NOMO-1 treated with dmso at 0.1 percent for 144 hours (cell line): ENCODE results near the gene BOLL.
"Not testable (repeated sequence)": the region's sequence is repeated elsewhere in the genome, so short reads cannot be mapped to it uniquely, and the experiment has no call there.

ENCODE experiments used
- DNase-seq: peaks from one replicate; lab custom pipeline; 2025; ENCODE audit not compliant: unreplicated experiment; lab: John Stamatoyannopoulos, UW

Gene BOLL, protein sequence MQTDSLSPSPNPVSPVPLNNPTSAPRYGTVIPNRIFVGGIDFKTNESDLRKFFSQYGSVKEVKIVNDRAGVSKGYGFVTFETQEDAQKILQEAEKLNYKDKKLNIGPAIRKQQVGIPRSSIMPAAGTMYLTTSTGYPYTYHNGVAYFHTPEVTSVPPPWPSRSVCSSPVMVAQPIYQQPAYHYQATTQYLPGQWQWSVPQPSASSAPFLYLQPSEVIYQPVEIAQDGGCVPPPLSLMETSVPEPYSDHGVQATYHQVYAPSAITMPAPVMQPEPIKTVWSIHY

DNA sequence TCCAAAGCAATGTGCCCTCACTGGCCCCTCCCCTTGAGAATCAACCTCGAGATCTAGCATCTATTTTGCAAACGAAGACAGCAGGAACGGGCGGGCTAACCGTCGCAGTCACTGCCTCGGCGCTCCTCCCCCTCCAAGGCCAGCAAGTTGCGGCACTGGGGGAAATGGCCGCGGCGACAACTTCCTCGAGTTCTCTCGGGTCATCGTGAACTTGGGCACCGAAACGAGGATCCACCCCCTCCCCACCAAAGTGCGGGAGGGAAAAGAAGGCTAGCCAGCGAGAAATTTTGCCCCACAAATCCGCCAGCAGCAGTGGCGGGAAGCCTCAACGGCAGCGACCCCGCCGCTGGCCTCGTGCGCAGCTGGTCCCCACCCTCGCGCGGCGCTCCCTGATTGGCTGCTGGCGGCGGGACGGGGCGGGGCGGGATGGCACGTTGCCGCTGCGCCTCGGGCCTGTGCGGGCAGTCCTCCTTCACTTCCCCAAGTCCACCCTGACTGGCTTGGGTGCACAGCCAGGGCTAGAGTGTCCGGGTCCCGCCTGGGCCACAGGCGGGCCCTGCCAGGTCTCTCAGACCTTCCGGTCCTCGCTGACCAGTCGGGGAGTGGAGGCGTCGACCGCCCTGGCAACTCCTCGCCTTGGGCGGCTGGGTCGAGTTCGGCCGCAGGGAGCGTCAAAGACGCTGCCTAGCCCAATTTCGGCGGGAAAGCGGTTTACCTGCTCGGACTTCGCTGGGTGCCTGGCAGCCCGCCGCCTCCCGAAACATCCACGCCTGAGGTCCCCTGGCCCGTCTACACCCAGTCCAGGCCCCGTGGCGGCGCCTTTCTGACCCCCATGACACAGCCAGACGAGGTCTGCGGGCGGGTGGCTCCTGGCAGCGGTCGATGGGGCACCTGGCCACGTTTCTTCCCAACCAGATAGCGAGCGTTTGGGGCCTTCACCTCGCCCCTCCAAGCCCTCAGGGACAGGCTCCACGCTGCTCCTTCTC lies at the start of gene BOLL:
Gene BOLL (minus strand): TSS at position 364 of the 986 bp plus-strand sequence. CDS start 3,469 bp downstream, outside the sequence.
- DNase-seq = no peak

DNA sequence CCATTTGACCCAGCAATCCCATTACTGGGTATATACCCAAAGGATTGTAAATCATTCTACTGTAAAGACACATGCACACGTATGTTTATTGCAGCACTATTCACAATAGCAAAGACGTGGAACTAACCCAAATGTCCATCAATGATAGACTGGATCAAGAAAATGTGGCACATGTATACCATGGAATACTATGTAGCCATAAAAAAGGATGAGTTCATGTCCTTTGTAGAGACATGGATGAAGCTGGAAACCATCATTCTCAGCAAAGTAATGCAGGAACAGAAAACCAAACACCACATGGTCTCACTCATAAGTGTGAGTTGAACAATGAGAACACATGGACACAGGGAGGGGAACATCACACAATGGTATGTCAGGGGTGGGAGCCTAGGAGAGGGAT lies 49.7 kb upstream of the BOLL start:
- not testable (repeated sequence) for DNase-seq

DNA sequence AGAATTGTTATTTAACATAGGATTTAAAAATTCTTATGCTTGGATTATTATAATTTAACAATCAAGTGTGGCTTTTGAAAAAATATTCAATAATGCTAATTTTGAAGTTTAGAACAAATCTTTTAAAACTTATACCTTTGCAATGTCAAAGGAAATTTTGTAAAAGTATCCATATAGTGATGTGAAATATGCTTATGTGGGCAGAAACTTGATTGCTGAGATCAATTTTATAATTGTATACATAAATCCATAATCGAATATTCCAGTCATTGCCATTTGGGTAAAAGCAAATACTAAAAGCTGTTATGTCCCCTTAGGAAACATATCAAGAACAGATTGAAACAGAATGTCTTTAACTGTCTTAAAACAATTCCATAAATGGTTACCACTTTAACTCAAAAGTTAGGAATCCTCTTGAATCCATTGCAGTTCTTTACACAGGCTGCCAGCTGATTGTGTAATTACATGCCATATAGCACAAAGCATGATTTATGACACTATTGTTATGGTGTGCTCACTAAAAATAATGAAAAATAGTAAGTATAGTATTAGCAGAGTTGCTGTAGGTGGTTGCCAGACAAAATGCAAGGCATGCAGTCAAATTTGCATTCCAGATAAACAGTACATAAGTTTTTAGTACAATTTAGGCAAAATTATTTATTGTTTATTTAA lies 43.5 kb upstream of the BOLL start:
- no peak for DNase-seq

DNA sequence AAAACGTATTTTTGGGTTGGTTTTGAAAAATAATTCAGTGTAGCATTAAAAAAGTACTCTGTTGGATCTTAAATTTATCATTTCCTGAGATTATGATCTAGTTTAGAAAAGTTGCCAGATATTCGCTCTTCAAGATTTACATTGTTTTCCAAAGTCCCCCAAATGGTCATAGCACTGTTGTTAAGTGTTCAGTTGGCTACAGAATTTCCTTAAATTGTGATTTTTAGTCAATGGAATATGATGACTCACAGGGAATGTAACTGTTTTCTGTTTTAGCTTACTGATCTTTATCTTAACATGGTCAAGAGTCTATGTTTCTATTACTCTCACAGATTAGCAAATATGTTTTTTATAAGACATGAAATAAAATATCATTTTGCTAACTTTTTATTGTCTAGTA lies 42.5 kb upstream of the BOLL start:
- DNase-seq = no peak

DNA sequence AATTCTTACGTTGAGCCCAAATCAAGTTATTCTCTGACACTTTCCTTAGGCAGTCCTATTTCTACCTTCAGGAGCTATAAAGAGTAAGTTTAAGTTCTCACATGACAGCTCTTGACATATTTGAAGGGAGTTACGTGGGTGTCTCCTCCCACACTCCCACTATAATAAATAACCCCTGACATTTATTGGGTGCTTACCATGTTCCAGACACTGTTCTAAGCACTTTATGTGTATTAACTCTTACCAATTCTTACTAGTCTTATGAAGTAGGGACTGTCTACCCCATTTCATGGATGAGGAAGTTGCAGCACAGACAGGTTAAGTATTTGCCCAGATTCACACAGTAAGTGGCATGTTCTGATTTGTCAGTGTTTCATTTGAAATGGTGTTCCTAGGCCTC lies 37.2 kb upstream of the BOLL start:
- DNase-seq = no peak

DNA sequence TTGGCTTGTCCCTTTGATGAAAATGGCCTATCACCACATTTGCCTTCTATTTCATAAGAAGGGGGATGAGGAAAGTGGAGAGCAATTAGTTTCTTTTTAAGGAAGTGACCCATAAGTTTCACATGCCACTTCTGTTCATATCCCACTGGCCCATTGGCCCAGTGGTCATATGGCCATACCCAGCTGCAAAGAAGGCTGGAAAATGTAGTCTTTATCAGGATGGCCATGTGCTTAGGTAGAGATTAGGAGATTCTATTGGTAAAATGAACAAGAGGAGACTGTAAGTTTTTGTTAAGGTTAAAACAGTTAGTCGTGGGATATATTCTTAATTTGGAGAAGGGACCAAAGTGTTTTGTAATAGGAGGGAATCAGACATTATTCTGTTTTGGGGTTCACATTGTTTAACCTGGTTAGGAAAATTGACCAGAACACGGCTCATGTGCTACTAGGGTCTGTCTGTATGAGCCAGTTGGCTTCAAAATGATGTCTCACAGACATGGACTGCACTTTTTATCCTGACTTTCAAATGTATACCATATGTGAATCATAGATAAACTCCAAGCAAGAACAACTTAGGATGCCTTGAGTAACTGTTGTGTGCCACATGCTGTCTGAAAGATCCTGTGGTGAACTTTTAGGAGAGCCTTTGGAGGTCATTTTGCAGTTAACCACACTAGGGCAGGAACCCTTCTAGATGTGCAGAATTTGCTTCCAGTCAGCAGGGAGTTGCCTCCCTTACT lies 36.6 kb upstream of the BOLL start:
- peak; percentile 64 for DNase-seq

DNA sequence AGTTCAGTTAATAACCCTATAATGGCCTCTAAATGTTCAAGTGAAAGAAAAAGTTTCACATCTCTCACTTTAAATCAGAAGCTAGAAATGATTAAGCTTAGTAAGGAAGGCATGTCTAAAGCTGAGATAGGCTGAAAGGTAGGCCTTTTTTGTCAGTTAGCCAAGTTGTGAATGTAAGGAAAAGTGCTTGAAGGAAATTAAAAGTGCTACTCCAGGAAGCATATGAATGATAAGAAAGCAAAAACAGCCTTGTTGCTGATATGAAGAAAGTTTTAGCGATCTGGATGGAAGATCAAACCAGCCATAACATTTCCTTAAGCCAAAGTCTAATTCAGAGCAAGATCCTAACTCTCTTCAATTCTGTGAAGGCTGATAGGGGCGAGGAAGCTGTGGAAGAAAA lies 29.4 kb upstream of the BOLL start:
- DNase-seq = no peak

DNA sequence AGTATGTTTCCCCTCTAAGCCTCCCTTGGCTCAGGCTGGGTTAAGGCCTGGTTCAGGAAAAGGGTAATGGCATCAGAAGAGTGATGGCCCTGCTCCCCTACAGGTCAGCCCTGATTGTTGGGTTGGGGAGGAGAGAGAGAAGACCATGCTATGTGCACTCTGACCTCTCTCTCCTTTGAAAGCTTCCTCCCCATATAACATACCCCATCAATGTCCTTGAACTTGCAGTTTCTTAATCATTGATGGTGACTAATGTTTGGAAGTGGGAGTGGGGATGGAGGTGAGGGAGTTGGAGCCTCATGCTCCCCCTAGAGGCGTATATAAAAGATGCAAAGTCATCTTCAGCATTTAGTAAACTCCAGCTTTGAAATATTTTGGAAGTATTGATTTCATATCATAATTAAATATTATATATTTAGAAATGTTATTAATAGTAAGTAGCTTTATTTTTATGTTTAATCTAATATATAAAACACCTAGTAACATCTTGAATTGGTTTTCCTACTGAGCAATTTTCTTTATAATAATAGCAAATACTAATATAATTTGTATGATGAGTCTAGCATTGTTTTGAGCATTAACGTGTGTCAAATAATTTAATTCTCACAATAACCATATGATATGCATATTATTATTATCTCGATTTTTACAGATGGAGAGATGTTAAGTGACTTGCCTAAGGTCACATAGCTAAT lies 28.1 kb upstream of the BOLL start:
- DNase-seq = peak; percentile 9

DNA sequence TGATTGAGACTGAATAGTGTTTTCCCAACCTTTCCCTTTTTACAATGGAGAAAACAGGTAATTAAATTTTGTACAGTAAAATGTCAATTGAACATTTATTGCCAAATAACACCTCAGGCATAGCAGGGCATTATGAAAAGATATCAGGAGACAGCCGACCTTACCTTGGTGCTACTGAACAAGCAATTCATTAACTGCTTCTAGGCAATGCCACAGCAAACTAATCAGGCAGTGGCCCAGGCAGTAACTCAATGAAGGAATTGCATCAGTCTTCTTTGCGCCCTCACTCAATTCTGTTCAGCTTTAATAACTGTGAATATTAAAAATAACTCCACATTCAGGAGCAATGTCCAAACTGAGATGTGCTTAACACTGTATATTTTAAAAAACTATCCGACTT lies 25.4 kb upstream of the BOLL start:
- DNase-seq = no peak

DNA sequence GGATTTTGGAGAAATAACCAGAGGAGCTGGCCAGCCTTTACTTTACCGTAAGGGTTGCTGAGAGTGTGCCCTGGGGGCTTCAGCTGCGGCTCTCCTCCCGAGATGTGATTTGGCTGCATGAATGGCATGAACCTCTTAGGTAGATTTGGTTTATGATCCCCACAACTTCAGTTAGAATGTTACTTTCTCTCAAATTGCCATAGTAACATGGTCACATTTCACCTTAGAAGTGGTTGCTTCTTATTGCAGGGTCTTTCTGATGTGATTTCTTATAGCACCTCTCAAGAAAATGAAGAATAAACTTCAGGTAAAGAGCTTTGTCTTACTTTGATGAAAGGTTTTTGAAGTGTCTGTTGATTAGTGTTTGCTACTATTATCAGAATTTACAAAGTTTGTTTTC lies 24.9 kb upstream of the BOLL start:
- no peak for DNase-seq

DNA sequence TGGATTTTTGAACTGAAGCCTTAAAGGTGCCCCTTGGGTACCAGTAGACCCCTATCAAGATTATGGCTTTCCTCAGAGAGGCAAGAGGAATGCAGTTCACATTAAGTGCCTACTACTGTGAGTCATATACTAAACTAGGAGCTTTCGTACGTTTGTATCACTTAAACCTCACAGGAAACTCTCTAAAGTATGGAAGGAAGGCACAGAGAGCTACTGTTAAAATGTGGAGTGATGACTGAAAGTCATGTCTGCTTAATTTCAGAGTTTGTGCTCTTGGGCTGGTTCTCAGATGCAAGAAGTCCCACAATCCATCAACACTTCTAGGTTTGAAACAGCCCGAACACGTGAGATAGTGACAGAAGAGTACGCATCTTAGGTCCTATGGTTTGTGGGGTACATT lies 23.9 kb upstream of the BOLL start:
- no peak for DNase-seq

DNA sequence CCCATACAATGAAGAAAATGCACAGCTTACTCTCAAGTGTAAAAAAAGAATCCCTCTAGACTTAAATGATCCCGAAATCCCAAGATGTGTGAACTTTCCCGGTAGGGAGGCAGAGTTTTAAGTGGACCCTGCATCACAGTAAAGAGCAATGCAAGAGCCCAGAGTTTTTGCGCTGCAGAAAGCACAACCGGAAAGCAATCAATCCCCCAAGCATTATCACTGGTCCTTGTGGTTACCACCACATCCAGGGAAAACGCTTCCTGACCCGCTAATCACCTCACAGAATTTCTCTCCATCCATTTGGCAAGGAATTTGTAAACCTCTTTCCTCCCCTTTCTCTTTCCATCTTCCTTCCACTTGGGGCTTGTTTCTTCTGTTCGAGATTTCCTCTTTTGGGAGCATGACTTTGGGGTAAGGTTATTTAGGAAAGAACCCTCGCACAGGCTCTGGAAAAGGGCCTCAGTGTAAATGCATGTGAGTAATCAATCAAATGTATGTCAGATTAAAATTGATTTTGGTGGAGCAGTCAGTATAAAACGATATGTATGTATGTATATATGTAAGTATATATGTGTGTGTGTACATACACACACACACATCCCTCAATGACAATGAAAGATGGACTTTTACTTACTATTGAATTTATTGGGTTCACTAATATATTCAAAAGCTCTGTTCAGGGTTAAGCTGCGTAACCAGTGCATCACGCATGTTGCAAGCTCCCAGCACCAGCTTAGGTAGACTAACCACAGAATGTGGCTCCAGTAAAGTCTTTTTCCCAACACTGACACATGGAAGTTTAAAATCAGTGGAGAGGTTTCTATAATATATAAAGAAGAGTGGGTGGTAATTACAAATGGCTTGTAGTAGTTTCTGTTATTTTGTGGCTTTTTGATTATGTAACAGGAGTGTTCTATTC lies 20.9 kb upstream of the BOLL start:
- DNase-seq = peak; percentile 6

DNA sequence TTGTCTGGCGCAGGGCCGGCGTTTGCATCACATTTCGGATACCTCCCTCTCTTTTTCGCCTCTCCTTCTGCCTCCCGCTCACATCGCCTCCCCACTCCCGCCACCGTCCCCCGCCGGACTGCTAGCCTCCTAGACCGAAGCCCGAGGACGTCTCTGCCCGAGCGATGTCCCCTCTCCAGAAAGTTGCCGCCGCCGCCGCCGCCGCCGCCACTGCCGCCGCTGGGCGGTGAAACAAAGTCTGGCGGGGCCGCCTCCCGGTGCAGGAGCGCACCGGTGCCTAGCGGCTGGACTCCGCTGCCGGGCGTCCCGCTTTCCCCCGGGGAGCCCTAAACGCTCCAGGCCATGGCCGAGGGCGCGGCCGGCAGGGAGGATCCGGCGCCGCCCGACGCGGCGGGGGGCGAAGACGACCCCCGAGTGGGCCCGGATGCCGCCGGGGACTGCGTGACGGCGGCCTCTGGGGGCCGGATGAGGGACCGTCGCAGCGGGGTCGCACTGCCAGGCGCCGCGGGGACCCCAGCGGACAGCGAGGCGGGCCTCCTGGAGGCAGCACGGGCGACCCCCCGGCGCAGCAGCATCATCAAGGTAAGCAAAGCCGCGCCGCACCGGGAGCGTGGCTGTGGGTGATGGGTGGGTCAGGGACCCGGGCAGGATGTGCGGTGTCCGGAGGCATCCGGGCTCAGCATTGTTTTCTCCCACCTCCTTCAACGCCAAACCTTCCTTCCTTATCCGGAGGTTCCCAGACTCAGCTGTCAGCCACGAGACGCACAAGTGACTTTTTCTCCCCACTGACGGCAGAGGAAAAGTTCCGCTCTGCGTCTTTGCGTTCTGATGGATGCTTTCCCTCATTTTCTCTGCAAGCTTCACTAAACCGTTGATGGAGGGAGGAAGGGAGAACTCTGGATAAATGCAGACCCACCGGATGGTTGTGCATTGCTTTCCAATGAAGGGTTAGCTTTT lies 19.9 kb upstream of the BOLL start:
- no peak for DNase-seq

DNA sequence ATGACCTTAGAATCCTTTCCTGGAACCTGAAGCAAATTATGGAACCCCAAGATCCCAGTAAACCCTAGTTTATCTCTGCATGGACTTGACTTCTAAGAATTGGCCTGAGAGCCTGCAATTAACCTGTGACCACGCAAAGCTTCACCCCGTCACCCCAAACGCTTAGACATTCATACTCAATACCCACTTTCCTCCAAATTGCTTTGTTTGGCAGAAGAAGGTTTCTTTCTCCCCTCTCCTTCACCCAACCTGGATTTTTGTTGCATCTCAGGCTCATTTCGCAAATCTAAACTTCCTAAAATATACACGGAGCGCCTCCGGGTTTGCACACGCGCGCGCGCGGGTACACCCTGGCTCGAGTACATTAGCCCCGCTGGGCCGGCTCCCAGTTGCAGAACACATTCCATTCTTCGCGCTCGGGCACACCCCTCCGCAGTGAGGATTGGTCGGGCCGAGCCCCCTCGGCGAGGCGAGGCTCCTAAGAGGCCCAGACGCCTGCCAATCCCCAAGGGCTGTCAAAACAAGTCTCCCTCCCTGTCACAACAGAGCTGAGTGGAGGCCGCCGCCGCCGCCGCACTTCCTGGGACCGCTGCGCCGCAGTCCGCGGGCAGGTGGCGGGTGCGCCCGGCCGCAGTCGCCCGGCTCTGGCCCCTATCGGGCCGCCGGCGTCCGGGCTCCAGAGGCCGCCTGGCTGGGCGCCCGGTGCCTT lies 19.1 kb upstream of the BOLL start, which contains the start of gene PLCL1:
Gene PLCL1 (plus strand): TSS at position 545 of the 709 bp plus-strand sequence.
- DNase-seq = peak; percentile 77

DNA sequence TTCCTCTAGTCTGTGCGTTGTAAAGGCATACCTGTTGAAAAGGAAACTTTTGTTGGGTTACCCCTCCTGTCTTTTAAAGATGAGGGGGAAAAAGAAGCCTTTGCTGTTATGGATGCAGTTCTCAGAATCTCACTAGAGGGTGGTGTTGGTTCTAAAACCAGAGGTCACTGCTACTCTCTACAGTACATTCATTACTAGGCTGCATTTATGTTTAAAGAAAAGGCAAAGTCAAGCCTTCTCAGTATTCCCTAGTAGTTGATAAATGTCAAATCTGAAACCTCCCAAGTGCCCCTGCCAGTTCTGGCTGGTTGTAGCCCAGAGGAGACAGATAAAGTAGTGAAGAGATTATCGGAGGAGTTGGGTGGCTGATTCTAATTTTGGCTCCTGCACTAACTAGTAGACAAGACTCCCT lies 17.9 kb upstream of the BOLL start:
- peak; percentile 4 for DNase-seq

DNA sequence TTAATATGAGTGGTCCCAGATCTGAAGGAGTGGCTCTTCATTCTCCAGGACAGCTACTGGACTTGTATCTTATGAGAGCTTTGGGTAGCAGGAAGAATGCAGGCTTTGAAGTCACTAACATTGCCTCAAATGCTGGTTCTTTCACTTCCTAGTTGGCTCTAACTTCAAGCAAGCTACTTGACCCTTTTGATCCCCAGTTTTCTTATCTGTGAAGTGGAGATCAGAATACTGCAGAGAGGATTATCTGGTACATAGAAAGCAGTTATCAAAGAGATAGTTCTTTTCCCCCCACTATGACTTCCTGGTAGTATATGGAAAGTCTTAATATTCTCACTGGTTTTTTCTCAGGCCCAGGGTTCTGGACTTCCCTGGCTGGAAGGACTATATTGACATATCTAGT lies 15.9 kb upstream of the BOLL start:
- DNase-seq = no peak

DNA sequence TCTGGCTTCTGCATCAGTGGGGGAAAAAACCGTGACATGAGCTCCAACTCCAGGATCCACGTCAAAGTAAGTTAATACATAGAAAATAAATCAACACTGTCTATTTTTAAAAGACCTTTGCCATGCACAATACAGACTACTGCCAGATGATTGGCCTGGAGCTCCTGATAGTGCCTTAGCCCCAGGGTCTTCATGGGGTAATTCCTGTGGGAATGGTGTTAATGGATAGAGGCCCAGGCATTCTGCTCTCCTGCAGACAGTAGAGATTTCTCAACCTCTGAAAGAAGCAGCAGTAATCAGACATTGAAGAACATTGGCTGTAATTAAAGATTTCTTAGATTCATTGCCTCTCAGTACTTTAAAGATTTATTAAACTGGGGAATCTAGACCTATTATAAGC lies 15.0 kb upstream of the BOLL start:
- DNase-seq = no peak
